Breast epithelium (tissue), 3 donors: ENCODE results near the gene KRT7.

Experiments
- POLR2A ChIP-seq: fragments of 450-650 bp; IDR thresholded peaks from one replicate; pipeline ENCODE4 v1.6.1; 2016; ENCODE audit warnings: antibody characterized with exemption, mild to moderate bottlenecking, moderate library complexity
- TF ChIP-seq, protein P1 (sequence below), 3 donors: fragments of 450-650 bp; IDR thresholded peaks; one replicate each; pipeline ENCODE4 v1.5.1; 2016 to 2017; ENCODE audit warnings: antibody characterized with exemption in 3 of 3, mild to moderate bottlenecking in 3 of 3, moderate library complexity in 3 of 3

DNA sequence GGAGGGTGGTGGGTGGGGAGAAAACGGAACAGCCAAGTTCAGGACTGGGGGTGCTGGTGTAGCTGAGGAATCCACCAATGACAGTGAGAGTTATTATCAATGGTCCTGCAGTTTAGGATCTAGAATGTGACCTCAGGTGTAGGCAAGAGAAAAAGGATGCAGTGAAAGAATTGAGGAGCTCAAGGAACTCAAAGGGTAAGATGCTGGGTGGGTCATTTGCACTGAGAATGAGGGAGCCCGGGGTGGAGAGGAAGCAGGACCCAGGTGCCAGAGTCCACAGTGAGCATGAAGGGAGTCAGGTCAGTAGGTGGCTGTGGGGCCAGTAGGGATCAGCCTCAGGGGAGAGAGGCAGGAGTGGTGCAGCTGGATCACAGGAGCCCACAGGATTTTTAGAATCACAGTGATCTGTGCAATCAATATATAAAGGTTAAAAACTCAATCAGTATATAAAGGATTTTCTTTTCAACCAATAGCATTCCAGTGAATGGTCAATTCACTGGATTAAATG, 3.2 kb upstream of the KRT7 start:
- no peak for TF ChIP-seq POLR2A
- TF ChIP-seq, protein P1, sequence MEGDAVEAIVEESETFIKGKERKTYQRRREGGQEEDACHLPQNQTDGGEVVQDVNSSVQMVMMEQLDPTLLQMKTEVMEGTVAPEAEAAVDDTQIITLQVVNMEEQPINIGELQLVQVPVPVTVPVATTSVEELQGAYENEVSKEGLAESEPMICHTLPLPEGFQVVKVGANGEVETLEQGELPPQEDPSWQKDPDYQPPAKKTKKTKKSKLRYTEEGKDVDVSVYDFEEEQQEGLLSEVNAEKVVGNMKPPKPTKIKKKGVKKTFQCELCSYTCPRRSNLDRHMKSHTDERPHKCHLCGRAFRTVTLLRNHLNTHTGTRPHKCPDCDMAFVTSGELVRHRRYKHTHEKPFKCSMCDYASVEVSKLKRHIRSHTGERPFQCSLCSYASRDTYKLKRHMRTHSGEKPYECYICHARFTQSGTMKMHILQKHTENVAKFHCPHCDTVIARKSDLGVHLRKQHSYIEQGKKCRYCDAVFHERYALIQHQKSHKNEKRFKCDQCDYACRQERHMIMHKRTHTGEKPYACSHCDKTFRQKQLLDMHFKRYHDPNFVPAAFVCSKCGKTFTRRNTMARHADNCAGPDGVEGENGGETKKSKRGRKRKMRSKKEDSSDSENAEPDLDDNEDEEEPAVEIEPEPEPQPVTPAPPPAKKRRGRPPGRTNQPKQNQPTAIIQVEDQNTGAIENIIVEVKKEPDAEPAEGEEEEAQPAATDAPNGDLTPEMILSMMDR (IDR thresholded peaks at IDR 0.05): no peak
